Neural crest cell (in vitro differentiated cells): ENCODE data around the gene ADAMTS17. TPM values are rescaled to one million over a fixed set of nuclear protein-coding genes. Genes with fewer than 3 reads are reported as not detected.

ENCODE experiments used
- DNase-seq: peaks from one replicate; pipeline ENCODE4 v3.0.0; 2021; ENCODE audit warnings: low read depth, mixed read lengths, low spot score
- H3K27ac Mint-ChIP-seq: one replicate; pipeline ENCODE4 v1.8.0; 2021; ENCODE audit warnings: mild to moderate bottlenecking, mixed read lengths; ENCODE audit not compliant: unreplicated experiment
- H3K27me3 Mint-ChIP-seq: 2 replicates; pipeline ENCODE4 v1.8.0; 2021; ENCODE audit warnings: low read depth, mild to moderate bottlenecking, mixed read lengths
- H3K36me3 Mint-ChIP-seq: 2 replicates; pipeline ENCODE4 v1.8.0; 2021; ENCODE audit warnings: low read depth, mild to moderate bottlenecking, mixed read lengths
- H3K4me1 Mint-ChIP-seq: 2 replicates; pipeline ENCODE4 v1.8.0; 2021; ENCODE audit warnings: mixed read lengths
- H3K4me3 Mint-ChIP-seq: one replicate; pipeline ENCODE4 v1.8.0; 2021; ENCODE audit warnings: mild to moderate bottlenecking, mixed read lengths
- H3K9me3 Mint-ChIP-seq: 2 replicates; pipeline ENCODE4 v1.8.0; 2021; ENCODE audit warnings: mixed read lengths
- CTCF ChIP-seq: fragments of 200-600 bp; sonication (generic); conservative IDR thresholded peaks from 2 replicates; pipeline ENCODE4 v1.5.0; 2021; ENCODE audit warnings: antibody characterized with exemption, mild to moderate bottlenecking
- total RNA-seq: library from RNA; stranded (reverse); gene quantifications from 2 replicates; pipeline ENCODE4 v1.2.1, GENCODE V29; 2021

ADAMTS17 gene
- total RNA-seq, 1 donor from 2014 or later, result 2.3 TPM

DNA sequence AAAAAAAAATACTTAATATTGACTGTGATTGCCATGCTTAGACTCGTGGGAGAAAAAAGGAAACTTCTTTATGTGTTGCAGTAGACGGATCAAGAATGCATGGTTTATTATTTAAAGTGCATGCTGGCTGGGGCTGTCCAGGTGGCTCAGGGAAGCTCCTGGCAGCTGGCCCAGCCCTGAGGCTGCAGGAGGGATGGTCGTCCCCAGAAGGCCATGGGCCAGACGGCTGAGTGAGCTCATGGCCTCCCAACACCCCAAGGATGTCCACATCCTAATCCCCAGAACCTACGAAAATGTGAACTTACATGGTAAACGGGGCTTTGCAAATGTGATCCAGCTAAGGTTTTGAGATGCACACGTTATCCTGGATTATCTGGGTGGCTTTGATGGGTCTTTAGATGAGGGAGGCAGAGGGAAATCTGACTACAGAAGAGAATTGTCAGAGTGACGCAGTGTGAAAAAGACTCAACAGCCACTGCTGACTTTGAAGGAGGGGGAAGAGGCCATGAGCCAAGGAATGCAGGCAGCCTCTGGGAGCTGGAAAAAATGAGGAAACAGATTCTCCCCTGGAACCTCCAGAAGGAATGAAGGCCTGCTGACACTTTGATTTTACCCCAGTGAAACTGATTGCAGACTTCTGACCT, 29.8 kb downstream of the ADAMTS17 start:
- H3K9me3 Mint-ChIP-seq, result peaks cover 2% of the 10 kb centered on the region

DNA sequence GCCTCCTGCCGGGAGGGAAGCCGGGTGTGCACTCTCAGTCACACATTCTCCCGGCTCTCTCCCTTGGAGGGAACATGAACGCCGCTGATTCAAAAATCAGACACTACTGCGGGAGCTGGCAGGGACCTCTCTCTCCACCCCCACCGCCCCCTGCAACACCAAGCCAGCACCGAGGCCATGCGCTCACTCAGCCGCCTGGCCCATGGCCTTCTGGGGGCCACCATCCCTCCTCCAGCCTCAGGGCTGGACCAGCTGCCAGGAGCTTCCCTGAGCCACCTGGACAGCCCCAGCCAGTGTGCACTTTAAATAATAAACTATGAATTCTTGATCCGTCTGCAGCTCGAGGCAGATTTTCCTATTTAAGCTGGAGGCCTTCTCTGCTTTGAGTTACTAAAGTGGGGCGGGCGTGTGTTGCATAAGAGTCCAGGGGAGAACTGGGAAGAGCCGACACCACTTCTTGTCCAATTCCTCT, 30.6 kb downstream of the ADAMTS17 start:
- Mint-ChIP-seq H3K9me3 (peaks cover 2% of the 10 kb centered on the region), H3K27me3 (no peaks in the 10 kb centered on the region), H3K4me3 (no peak overlapping the region), H3K4me1 (no peaks in the 10 kb centered on the region), H3K36me3 (no peaks in the 10 kb centered on the region), H3K27ac (no peak overlapping the region)
- no peak for DNase-seq
- TF ChIP-seq CTCF, result no peak

More for the DNA sequence above, 29.8 kb downstream of the ADAMTS17 start:
- no peaks in the 10 kb centered on the region for H3K36me3 Mint-ChIP-seq
- H3K27me3 Mint-ChIP-seq, result no peaks in the 10 kb centered on the region
- DNase-seq, result no peak
- H3K4me3 Mint-ChIP-seq, result no peak overlapping the region
- H3K27ac Mint-ChIP-seq, result no peak overlapping the region
- no peaks in the 10 kb centered on the region for H3K4me1 Mint-ChIP-seq
- TF ChIP-seq CTCF, result no peak

GRCh38 chr15:100310513-100311153, 31.1 kb downstream of the ADAMTS17 start:
- Mint-ChIP-seq H3K9me3 (peaks cover 2% of the 10 kb centered on the region), H3K27ac (no peak overlapping the region), H3K4me1 (no peaks in the 10 kb centered on the region), H3K4me3 (no peak overlapping the region), H3K27me3 (no peaks in the 10 kb centered on the region), H3K36me3 (no peaks in the 10 kb centered on the region)
- DNase-seq, result no peak
- TF ChIP-seq CTCF, result no peak

- Mint-ChIP-seq H3K4me3 (no peak overlapping the region), H3K27ac (no peak overlapping the region), H3K4me1 (no peaks in the 10 kb centered on the region), H3K36me3 (no peaks in the 10 kb centered on the region), H3K27me3 (no peaks in the 10 kb centered on the region), H3K9me3 (peaks cover 2% of the 10 kb centered on the region)
- no peak for DNase-seq
- TF ChIP-seq CTCF, result no peak
These were observed 31.8 kb downstream of the ADAMTS17 start for GRCh38 chr15:100310041-100310405.

GRCh38 chr15:100309109-100310040, 32.4 kb downstream of the ADAMTS17 start:
- Mint-ChIP-seq H3K27ac (no peak overlapping the region), H3K4me3 (no peak overlapping the region), H3K9me3 (peaks cover 2% of the 10 kb centered on the region), H3K4me1 (no peaks in the 10 kb centered on the region), H3K27me3 (no peaks in the 10 kb centered on the region), H3K36me3 (no peaks in the 10 kb centered on the region)
- TF ChIP-seq CTCF, result no peak
- DNase-seq, result no peak
